ENCODE measurements around the gene PIK3CD. TPM values are rescaled to one million over a fixed set of nuclear protein-coding genes. Genes with fewer than 3 reads are reported as not detected.
"Not testable (repeated sequence)": the region's sequence is repeated elsewhere in the genome, so short reads cannot be mapped to it uniquely, and the experiment has no call there.

PIK3CD gene
- total RNA-seq, 1 experiment from 2014 or later: 16.1 TPM

DNA sequence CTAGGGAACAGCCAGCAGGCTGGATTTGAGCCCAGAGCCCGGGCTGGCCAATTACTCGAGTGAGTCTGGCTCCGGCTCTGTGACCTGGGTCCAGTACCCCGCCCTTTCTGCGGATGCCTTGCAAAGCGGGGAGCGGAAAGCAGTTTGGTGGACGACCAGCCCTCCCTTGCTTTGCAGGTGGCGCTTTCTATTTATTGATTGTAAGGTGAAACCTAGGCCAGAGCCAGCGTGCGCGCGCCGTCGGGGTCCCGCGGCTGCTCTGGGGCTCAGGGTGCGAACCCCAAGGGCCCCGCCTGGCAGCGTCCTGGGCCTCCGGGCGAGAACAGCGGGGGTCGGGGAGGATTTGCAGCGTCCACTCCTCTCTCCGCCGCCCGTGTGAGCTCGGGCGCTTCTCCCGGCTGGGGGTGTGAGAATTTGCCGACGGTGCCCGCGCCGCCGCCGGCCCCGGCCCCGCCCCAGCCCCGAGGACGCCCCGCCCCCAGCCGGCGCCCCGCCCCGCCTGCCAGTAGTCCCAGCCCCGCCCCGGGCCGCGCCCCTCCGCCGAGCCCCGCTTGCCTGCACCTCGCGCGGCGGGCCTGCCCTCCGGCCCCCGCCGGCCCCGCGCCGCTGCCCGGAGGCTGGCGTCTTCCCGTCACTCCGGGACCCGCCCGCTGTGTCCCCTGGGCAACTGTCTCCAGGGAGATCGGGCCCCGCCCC lies 37.6 kb downstream of the PIK3CD start:
- DNase-seq (ENCODE audit: low read depth): peak; percentile 77

DNA sequence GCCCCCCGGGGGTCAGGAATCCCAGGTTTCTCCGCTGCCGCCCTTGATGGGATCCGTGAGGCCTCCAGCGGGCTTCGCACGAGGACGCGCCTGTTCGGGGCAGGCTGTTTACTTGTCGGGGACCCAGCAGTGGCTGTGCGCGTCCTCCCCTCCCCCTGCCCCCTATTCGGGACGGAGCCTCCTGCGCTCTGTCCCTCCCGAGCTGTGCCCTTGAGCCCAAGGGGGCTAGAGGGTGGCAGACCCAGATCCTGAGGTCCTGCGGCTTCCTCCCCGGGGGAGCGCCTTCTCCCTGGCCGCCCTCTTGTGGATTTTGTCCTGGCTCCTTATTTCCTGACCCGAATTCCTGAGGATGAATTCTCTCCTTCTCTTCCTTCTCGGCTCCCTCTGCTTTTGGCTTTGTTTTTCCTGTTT lies 38.4 kb downstream of the PIK3CD start:
- DNase-seq (ENCODE audit: low read depth): peak; percentile 53

DNA sequence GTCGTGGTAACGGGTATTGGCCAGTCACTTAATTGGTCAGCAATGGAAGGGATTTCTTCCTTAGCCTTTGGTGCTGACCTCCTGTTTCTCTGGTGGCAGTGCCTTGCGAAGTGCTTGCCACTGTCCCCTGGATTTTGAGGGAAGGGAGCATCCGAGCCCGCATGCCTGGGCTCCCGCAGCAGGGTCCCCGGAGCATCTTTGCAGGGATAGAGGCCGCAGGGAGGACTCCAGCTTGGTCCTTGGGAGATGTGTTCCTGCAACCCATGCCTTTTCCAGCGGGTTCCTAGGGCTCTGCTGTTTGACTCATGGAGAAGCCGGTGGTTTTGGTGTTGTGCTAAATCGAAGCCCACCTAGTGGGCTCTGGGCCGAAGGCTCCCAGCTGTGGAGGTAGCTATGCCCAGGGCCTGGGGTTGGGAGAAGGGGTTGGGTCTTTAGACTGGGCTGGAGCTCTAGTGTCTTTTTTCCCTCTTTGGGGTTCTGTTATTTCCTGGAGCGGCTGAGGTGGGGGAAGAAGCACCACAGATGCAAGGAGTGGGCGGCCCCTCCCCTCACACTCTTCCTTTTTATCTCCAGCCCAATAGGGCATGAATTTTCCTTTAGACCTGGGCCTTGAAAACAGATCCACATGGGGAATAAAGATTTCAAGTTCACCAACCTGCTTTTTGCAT lies 39.0 kb downstream of the PIK3CD start:
- peak; percentile 34 for DNase-seq (ENCODE audit: low read depth)

DNA sequence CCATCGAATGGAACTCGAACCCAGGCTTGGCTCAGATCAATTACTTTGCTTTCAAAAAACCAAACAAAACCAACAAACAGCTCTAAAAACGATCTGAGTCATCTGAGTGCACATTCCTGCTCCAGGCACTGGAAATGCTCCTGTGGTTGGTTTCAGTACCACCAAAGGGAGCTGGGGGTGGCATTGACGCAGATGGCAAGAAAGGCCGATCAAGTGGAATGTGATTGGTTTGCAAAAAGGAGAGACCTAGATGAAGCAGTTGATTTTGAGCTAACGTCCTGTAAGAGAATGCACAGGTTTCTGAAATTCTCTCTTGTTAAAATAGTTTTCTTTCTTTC lies 39.5 kb downstream of the PIK3CD start:
- DNase-seq (ENCODE audit: low read depth): peak; percentile 92

DNA sequence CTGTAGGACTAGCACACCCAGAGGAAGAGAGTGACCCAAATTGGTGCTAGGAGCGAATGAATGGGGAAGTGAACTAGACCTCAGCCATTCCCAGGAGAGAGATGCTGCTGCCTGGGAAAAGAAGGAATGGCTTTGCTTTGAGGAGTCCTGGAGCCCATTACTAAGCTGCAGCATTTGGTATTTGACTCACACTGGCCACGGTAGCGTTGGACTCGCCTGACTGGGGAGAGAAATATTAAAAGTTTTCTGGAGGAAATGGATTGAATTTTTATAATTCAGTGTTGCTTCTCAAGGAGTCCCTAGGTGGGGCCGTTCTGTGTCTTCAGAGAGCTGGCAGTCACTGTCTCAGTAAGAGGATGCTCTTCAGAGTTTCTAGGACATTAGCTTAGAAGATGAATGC lies 40.2 kb downstream of the PIK3CD start:
- peak; percentile 32 for DNase-seq (ENCODE audit: low read depth)

DNA sequence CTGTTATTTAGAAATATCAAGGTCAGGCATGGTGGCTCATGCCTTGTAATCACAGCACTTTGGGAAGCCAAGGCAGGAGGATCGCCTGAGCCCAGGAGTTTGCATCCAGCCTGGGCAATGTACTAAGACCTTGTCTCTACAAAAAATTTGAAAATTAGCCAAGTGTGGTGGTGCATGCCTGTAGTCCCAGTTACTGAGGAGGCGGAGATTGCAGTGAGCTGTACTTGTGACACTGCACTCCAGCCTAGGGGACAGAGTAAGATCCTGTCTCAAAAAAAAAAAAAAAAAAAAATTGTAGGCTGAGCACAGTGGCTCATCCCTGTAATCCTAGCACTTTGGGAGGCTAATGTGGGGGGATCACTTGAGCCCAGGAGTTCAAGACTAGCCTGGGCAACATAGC lies 45.3 kb downstream of the PIK3CD start:
- DNase-seq (ENCODE audit: low read depth): no peak

DNA sequence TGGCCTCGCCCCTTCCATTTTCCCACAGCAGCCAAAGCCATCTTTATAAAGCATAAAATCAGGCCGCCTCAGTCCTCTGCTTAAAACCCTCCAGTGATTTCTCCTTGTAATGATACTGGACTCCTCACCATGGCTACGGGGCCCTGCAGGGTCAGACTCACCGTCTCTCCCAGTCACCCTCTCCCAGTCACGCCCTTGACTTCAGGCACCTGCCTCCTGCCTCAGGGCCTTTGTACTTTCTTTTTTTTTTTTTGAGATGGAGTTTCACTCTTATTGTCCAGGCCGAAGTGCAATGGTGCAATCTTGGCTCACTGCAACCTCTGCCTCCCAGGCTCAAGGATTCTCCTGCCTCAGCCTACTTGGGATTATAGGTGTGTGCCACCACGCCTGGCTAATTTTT lies 47.8 kb downstream of the PIK3CD start:
- DNase-seq (ENCODE audit: low read depth): peak; percentile 35

DNA sequence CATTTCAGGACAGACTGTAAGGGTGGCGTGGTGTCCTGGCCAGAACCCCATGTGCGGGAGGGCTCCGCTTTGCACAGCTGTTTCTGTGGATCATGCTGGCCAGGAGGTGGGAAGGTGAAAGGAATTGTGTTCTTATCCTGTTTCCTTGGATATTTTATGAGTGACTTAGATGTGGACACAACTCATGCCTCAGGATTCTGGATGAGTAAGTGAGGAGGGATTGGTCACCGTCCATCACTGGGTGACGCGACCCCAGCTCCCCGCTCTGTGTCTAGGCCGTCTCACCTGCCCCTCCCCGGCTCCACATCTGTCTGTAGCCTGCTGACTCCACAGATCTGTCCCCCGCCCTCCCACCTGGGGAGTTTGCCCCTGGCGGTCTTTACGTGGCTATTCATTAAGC lies 48.8 kb downstream of the PIK3CD start:
- peak; percentile 92 for DNase-seq (ENCODE audit: low read depth)

DNA sequence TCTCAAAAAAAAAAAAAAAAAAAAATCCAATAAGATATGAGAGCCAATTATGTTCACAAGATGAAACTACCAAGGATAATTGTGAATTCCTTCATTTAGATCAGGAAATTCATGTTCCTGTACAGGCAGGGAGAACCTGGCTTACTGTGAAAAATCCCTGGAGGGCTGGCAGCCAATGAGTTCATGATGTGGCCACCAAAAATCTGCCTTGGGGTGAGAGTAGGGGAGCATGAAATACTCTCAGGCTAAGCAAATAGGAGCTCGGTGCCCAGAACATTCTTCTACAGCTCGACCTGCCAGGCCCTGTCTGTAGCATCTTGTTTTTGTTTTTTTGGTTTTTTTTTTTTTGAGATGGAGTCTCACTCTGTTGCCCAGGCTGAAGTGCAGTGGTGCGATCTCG lies 50.1 kb downstream of the PIK3CD start:
- DNase-seq (ENCODE audit: low read depth): peak; percentile 34

DNA sequence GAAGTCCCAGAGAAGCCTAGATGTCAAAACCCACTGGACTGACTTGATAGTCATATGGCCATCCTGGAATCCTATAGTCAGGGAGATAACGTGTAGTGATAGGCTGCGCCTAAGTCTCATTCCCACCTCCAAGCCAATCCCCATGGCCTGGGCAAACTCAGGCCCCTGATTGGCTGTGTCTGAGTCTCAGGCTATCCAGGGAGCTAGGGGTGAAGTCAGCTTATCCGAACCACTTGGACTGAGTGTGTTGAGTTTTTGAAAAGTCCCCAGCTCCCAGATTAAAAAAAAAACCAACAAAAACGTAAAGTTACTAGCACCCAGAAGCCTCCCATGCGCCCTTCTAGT lies 51.6 kb downstream of the PIK3CD start:
- no peak for DNase-seq (ENCODE audit: low read depth)

DNA sequence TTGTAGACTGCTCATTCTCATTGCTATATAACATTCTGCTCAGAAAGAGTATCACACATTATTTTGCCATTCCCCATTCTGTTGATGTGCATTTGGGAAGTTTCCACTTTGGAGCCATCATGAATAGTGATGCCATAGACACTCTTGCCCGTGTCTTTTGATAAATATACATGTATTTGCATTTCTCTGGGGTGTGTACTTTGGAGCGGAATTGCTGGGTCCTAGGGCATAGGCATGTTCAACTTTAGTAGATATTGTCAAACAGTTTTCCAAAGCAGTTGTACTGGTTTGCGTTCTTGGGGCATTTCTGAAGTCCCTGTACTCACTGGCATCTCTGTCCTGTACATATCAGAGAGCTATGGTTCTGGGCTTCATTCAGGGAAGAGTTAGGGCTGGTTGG lies 52.1 kb downstream of the PIK3CD start:
- no peak for DNase-seq (ENCODE audit: low read depth)

DNA sequence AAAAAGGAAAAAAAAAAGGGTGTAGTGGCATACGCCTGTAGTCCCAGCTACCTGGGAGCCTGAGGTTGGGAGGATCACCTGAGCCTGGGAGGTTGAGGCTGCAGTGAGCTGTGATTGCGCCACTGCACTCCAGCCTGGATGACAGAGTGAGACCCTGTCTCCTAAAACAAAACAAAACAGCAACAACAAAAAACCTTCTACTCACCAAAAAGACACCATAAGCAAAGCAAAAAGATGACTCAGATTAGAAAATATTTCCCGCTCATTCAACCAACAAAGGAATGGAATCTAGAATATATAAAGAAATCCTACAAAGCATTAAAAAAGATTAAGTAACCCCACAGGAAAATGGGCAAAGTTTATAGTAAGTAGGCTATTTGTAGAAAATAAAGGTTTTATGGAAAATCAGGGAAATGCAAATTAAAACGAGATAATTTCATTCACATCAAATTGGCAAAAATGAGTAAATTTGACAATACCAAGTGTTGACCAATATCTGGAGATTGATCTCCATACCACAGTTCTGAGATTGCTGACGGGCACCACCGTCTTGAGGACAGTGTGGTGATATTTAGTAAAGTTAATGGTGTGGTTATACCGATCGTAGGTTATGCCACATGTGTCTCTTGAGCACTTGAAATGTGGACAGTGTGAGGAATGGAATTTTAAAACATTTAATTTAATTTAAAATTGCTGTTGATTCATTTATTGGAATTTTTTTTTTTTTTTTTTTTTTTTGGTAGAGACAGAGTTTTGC lies 54.0 kb downstream of the PIK3CD start:
- DNase-seq (ENCODE audit: low read depth): peak; percentile 28

DNA sequence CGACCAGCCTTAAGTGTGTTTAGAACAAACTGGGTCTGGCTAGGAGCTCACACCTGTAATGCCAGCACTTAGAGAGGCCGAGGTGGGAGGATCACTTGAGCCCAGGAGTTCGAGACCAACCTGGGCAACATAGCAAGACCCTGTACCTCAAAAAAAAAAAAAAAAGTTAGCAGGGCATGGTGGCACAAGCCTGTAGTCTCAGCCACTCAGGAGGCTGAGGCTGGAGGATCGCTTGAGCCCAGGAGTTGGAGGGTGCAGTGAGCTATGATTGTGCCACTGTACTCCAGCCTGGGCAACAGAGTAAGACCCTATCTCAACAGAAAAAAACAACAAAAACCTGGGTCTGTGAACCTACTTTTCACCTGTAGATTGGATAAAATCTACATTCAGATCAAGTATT lies 54.6 kb downstream of the PIK3CD start:
- DNase-seq (ENCODE audit: low read depth): no peak

DNA sequence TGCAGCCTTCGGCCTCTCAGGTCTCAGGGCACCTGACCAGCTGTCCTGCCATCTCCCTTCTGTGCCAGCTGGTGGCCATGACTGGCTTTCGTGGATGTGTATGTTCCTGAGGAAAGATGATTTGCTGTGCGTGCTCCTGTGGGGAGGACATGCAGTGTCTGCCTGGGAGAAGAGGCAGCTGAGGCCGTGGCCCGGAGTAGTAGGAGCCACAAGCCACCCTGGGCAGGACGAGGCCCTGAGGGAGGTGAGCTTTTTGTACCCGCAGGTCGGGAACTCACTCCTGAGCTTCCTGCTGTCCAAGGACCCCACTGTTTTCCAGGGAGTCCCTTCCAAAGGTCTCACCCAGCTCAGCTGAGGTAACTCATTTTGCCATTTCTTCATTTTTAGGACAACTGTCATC lies 58.5 kb downstream of the PIK3CD start:
- DNase-seq (ENCODE audit: low read depth): no peak

DNA sequence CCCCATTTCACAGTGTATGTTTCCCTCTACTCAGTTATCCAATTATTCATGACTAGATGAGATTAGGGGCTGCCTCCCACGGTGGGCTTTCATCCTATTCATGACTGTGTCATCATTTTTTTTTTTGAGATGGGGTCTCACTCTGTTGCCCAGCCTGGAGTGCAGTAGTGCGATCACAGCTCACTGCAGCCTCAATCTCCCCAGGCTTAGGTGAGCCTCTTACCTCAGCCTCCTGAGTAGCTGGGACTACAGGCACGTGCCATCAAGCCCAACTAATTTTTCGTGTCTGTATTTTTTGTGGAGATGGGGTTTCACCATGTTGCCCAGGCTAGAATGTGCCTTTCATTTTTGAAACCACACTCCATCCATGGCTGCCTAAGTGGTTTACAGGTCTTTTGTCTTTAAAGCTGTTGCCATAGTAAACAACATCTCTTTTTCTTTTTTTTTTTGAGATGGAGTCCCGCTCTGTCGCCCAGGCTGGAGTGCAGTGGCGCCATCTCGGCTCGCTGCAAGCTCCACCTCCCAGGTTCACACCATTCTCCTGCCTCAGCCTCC lies 60.0 kb downstream of the PIK3CD start:
- no peak for DNase-seq (ENCODE audit: low read depth)

DNA sequence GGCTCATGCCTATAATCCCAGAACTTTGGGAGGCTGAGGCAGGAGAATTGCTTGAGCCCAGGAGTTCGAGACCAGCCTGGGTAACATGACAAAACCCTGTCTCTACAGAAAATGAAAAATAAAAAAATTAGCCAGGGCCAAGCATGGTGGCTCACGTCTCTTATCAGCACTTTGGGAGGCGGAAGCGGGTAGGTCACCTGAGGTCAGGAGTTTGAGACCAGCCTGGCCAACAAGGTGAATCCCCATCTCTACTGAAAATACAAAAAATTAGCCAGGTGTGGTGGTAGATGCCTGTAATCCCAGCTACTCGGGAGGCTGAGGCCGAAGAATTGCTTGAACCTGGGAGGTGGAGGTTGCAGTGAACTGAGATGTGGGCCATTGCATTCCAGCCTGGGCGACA lies 61.2 kb downstream of the PIK3CD start:
- DNase-seq (ENCODE audit: low read depth): not testable (repeated sequence)

DNA sequence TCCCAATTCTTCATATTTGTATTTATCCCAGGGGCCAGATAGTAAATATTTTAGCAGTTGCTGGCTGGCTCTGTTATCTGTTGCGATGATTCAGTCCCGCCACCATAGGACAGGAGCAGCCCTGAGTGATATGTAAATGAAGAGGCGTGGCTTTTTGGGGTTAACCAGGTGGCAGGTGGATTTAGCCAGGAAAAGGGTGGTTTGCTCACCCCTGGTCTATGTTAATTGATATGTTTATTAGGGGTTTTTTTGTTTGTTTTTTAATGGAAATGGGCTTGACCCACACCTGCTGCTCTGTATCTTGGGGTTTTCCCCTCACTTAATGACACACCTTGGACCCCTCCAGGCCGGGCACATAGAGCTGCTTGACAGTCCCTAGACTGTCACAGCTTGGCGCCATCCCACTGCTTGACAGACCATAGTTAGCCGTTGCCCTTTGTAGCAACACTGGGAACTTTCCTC lies 62.8 kb downstream of the PIK3CD start:
- no peak for DNase-seq (ENCODE audit: low read depth)

DNA sequence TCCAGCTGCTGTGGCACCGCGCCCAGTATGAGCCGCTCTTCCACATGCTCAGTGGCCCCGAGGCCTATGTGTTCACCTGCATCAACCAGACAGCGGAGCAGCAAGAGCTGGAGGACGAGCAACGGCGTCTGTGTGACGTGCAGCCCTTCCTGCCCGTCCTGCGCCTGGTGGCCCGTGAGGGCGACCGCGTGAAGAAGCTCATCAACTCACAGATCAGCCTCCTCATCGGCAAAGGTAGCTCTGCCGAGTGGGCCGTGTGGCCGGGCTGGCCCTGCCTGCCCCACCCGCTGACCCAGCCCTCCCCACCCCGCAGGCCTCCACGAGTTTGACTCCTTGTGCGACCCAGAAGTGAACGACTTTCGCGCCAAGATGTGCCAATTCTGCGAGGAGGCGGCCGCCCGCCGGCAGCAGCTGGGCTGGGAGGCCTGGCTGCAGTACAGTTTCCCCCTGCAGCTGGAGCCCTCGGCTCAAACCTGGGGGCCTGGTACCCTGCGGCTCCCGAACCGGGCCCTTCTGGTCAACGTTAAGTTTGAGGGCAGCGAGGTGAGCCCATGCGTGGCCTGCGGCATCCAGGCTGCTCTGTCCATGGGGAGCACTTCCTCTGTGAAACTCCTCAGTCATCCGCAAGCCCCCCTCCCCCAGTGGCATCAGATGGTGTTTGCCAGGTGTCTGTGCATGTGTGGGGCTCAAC lies 64.2 kb downstream of the PIK3CD start:
- no peak for DNase-seq (ENCODE audit: low read depth)

DNA sequence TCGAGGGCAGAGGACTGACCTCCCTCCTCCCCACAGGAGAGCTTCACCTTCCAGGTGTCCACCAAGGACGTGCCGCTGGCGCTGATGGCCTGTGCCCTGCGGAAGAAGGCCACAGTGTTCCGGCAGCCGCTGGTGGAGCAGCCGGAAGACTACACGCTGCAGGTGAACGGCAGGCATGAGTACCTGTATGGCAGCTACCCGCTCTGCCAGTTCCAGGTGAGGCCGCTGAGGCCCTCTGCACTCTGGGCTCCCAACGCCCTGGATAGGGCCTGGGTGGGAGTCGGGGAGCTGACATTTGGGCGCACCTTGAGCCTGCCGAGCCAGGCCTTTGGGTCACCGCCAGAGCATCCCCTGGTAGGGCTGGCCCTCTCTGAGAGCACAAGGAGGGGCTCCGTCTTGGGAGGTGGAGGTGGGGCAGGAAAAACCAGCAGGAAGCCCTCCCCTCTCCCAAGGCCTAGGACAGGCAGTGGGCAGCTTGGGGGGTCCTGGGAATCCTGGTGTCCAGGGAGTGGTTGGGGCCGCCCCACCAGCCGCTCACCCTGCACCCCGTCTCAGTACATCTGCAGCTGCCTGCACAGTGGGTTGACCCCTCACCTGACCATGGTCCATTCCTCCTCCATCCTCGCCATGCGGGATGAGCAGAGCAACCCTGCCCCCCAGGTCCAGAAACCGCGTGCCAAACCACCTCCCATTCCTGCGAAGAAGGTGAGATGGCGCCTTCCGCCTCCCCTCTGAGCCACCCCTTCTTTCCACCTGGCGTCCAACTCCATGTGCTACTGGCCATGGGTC lies 65.1 kb downstream of the PIK3CD start:
- DNase-seq (ENCODE audit: low read depth): no peak

DNA sequence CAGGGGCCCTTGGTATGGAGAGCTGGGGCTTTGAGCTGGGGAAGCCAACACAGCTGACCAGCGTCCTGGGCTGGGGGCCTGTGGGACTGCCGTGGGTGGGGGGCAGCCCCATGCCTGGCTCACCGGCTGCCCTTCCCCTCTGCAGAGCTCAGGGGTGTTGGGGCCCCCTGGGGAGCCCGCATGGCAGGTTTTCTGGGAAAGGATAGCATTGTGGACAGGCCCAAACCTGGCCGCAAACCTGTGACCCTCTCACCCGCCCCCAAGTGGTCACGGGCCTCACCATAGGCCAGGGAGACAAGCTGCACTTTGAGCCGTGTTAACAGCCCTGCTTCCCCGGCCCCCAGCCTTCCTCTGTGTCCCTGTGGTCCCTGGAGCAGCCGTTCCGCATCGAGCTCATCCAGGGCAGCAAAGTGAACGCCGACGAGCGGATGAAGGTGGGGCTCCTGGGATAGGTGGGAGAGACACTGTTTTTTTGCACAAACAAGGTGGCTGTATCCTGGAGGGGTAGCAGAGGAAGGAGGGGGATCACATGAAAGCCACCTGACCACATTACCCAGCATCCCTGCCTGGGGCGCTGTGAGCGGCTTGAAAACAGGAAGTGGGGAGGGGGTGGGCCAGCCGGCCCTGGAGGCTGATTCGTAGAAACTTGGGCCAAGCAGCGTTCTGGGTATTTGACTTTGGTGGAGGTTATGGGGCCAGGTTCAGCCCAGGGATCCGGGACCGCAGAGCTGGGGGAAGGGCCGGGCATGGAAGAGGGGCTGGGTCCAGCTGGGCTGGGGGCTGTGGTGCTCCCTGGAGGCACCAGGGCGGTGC lies 65.9 kb downstream of the PIK3CD start:
- DNase-seq (ENCODE audit: low read depth): no peak
